Esophagus squamous epithelium (tissue), 4 donors: Measurements from ENCODE around the gene ZHX3.
"Not testable (repeated sequence)": the region's sequence is repeated elsewhere in the genome, so short reads cannot be mapped to it uniquely, and the experiment has no call there.

ENCODE experiments used
- POLR2A ChIP-seq, 4 donors: fragments of 450-650 bp; IDR thresholded peaks; one replicate each; pipeline ENCODE4 v1.6.1; 2017; ENCODE audit warnings: antibody characterized with exemption in 4 of 4, mild to moderate bottlenecking in 4 of 4, moderate library complexity in 3 of 4
- TF ChIP-seq, protein P1 (sequence below), 6 experiments: fragments of 450-650 bp in 4 of 6; fragments of 200-600 bp in 2 of 6; sonication (generic) in 2 of 6; IDR thresholded peaks; one replicate each; pipeline ENCODE4 v1.5.1; 2016 to 2019; ENCODE audit warnings: antibody characterized with exemption in 6 of 6, mild to moderate bottlenecking in 4 of 6, moderate library complexity in 4 of 6

DNA sequence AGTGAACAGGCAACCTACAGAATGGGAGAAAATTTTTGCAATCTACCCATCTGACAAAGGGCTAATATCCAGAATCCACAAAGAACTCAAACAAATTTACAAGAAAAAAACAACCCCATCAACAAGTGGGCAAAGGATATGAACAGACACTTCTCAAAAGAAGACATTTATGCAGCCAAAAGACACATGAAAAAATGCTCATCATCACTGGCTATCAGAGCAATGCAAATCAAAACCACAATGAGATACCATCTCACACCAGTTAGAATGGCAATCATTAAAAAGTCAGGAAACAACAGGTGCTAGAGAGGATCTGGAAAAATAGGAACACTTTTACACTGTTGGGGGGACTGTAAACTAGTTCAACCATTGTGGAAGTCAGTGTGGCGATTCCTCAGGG lies 80.7 kb downstream of the ZHX3 start:
- TF ChIP-seq, protein P1, sequence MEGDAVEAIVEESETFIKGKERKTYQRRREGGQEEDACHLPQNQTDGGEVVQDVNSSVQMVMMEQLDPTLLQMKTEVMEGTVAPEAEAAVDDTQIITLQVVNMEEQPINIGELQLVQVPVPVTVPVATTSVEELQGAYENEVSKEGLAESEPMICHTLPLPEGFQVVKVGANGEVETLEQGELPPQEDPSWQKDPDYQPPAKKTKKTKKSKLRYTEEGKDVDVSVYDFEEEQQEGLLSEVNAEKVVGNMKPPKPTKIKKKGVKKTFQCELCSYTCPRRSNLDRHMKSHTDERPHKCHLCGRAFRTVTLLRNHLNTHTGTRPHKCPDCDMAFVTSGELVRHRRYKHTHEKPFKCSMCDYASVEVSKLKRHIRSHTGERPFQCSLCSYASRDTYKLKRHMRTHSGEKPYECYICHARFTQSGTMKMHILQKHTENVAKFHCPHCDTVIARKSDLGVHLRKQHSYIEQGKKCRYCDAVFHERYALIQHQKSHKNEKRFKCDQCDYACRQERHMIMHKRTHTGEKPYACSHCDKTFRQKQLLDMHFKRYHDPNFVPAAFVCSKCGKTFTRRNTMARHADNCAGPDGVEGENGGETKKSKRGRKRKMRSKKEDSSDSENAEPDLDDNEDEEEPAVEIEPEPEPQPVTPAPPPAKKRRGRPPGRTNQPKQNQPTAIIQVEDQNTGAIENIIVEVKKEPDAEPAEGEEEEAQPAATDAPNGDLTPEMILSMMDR (IDR thresholded peaks at IDR 0.05) = not testable (repeated sequence)
- TF ChIP-seq POLR2A (IDR thresholded peaks at IDR 0.05) = not testable (repeated sequence)
